Coronary artery (tissue), 2 donors: Measurements from ENCODE around the gene PHLPP1.

Experiments
- DNase-seq: peaks from one replicate; pipeline ENCODE4 v3.0.0-alpha.2; 2017; ENCODE audit warnings: low spot score
- H3K27ac ChIP-seq, 2 donors: fragments of 200-600 bp; sonication (generic); one replicate each; pipeline ENCODE4 v1.5.1; 2016 to 2019
- H3K4me3 ChIP-seq: fragments of 200-600 bp; sonication (generic); 2 replicates; pipeline ENCODE4 v1.5.1; 2016; ENCODE audit warnings: mild to moderate bottlenecking, moderate library complexity
- CTCF ChIP-seq: fragments of 200-600 bp; sonication (generic); IDR thresholded peaks from one replicate; pipeline ENCODE4 v1.5.1; 2019; ENCODE audit warnings: antibody characterized with exemption

PHLPP1 gene

GRCh38 chr18:62987055-62987830 is 271.9 kb downstream of the PHLPP1 start:
- DNase-seq: no peak
- Histone ChIP-seq H3K27ac (no peak overlapping the region), H3K4me3 (no peak overlapping the region)
- TF ChIP-seq CTCF: no peak

GRCh38 chr18:62987859-62988258 is 272.5 kb downstream of the PHLPP1 start:
- TF ChIP-seq CTCF: no peak
- DNase-seq: no peak
- Histone ChIP-seq H3K27ac (no peak overlapping the region), H3K4me3 (no peak overlapping the region)

- no peak overlapping the region for H3K4me3 ChIP-seq
- DNase-seq: no peak
- no peak overlapping the region for H3K27ac ChIP-seq
- no peak for TF ChIP-seq CTCF
Measured at GRCh38 chr18:62988471-62988870, 273.1 kb downstream of the PHLPP1 start.

- no peak for TF ChIP-seq CTCF
- no peak overlapping the region for H3K27ac ChIP-seq
Measured at GRCh38 chr18:62989195-62989594, 273.9 kb downstream of the PHLPP1 start.

GRCh38 chr18:62990653-62991052 is 275.3 kb downstream of the PHLPP1 start:
- Histone ChIP-seq H3K27ac (no peak overlapping the region), H3K4me3 (no peak overlapping the region)
- no peak for TF ChIP-seq CTCF
- no peak for DNase-seq

More at GRCh38 chr18:62989195-62989594, 273.9 kb downstream of the PHLPP1 start:
- H3K4me3 ChIP-seq: no peak overlapping the region
- no peak for DNase-seq

GRCh38 chr18:62991389-62991788 is 276.0 kb downstream of the PHLPP1 start:
- no peak for TF ChIP-seq CTCF
- H3K27ac ChIP-seq: no peak overlapping the region
- DNase-seq: no peak
- H3K4me3 ChIP-seq: no peak overlapping the region

- H3K27ac ChIP-seq: no peak overlapping the region
- no peak for TF ChIP-seq CTCF
- DNase-seq: no peak
- H3K4me3 ChIP-seq: no peak overlapping the region
Measured at GRCh38 chr18:62991959-62992358, 276.6 kb downstream of the PHLPP1 start.
